HG03565 (cell line): ENCODE measurements around the gene HMG20A.

Source experiments
- ATAC-seq: cut with Tn5 transposase; IDR thresholded peaks from one replicate; pipeline ENCODE4 v1.9.1; 2021; ENCODE audit warnings: mild to moderate bottlenecking, moderate library complexity; ENCODE audit not compliant: unreplicated experiment

The HMG20A gene

GRCh38 chr15:77474310-77474988 lies 53.8 kb downstream of the HMG20A start:
- no peak for ATAC-seq

- ATAC-seq: no peak
Measured at GRCh38 chr15:77475001-77475400, 54.3 kb downstream of the HMG20A start.

GRCh38 chr15:77475898-77476297 lies 55.2 kb downstream of the HMG20A start:
- ATAC-seq: no peak

GRCh38 chr15:77476995-77477394 lies 56.3 kb downstream of the HMG20A start:
- ATAC-seq: no peak

- no peak for ATAC-seq
Measured at GRCh38 chr15:77478051-77478450, 57.4 kb downstream of the HMG20A start.

GRCh38 chr15:77479015-77479414 lies 58.3 kb downstream of the HMG20A start:
- ATAC-seq: no peak

GRCh38 chr15:77480859-77481633 lies 60.4 kb downstream of the HMG20A start:
- no peak for ATAC-seq

- no peak for ATAC-seq
Measured at GRCh38 chr15:77481670-77482069, 61.0 kb downstream of the HMG20A start.

- ATAC-seq: no peak
Measured at GRCh38 chr15:77482570-77482969, 61.9 kb downstream of the HMG20A start.

GRCh38 chr15:77483425-77484140 lies 62.9 kb downstream of the HMG20A start:
- no peak for ATAC-seq

GRCh38 chr15:77484994-77485393 lies 64.3 kb downstream of the HMG20A start:
- no peak for ATAC-seq

GRCh38 chr15:77486542-77487468 lies 66.1 kb downstream of the HMG20A start:
- ATAC-seq: no peak

GRCh38 chr15:77487469-77487842 lies 66.8 kb downstream of the HMG20A start:
- no peak for ATAC-seq

GRCh38 chr15:77487888-77488287 lies 67.2 kb downstream of the HMG20A start:
- no peak for ATAC-seq

- no peak for ATAC-seq
Measured at GRCh38 chr15:77489647-77490046, 69.0 kb downstream of the HMG20A start.

GRCh38 chr15:77493324-77493907 lies 72.7 kb downstream of the HMG20A start:
- ATAC-seq: no peak

GRCh38 chr15:77494073-77494867 lies 73.6 kb downstream of the HMG20A start:
- no peak for ATAC-seq

- no peak for ATAC-seq
Measured at GRCh38 chr15:77494964-77495363, 74.3 kb downstream of the HMG20A start.

- ATAC-seq: no peak
Measured at GRCh38 chr15:77495838-77496596, 75.3 kb downstream of the HMG20A start.
